ENCODE measurements around the gene XXYLT1.

XXYLT1 gene

GRCh38 chr3:195028877-195029606 lies 241.9 kb downstream of the XXYLT1 start:
- DNase-seq (ENCODE audit: low read depth, low spot score), result no peak

GRCh38 chr3:195025884-195026200 lies 245.1 kb downstream of the XXYLT1 start:
- DNase-seq (ENCODE audit: low read depth, low spot score), result no peak

DNA sequence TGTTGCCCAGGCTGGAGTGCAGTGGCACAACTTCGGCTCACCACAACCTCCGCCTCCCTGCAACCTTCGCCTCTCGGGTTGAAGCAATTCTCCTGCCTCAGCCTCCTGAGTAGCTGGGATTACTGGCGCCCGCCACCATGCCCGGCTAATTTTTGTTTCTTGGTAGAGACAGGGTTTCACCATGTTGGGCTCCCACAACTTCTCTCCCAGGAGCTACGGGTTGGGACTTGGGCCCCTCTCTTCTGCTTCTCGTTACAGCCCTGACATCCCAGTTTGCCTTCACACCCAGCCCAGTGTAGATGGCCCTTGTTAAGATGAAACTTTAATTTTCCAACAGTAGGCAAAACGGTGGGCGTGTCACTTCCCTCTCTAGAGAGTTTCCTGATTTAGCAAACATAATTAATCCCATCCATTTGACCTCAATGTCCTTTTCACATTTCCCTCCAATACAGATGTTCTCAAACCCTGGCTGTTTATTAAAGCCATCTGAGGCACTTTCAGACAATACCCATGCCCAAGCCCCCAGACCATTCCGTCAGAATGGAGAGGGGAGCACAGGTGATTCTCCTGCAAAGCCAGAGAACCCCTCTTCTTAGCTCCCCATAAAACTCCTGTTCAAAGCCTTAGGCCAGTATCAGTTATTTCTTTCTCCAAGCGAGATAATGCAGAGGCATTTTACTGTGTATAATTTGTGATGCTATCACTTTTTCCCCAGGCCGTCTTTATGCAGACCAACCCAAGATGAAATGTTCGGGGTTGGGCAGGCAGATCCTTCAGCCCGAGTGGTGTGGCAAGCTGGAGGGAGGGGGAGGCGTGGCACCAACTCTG lies 245.7 kb downstream of the XXYLT1 start:
- no peak for DNase-seq (ENCODE audit: low read depth, low spot score)

GRCh38 chr3:195023989-195024388 lies 247.0 kb downstream of the XXYLT1 start:
- DNase-seq (ENCODE audit: low read depth, low spot score), result no peak

- DNase-seq (ENCODE audit: low read depth, low spot score), result no peak
Observed at GRCh38 chr3:195023576-195023975, 247.4 kb downstream of the XXYLT1 start.

DNA sequence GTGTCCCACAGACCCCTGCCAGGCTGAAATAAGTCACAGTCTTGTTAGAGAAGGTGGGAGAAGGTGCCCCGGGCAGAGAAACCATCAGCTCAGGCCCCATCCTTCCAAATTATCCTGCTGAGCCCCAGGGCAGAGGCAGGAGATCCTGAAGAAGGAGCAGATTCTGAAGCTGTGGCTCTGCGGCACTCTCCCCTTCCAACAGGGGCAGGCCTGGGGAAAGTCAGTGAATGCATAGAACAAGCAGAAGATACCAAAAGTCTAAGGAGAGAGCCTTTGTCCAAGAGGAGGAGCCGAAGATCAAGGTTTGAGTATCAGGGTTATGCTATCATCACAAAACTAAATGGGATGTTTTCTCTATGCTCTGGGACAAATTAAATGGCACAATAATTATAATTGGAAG lies 249.3 kb downstream of the XXYLT1 start:
- no peak for DNase-seq (ENCODE audit: low read depth, low spot score)

DNA sequence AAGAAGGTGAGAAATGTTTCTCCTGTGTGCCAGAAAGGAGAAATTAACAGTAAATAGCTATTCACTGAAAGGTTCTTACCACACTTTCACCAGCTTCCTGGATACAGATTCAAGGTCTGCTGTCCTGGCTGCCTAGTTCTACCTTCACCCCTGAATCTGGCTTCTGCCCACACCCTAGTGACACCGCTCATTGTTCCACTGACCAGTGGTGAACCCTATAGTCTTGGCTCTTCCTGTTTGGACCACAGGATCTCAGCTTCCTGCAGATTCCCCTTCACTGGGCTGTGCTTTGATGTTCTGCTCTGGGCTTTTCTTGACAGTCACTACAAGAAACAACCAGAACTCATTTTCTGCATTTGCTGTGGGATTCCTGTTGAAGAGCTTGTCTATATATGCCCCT lies 250.0 kb downstream of the XXYLT1 start:
- no peak for DNase-seq (ENCODE audit: low read depth, low spot score)

DNA sequence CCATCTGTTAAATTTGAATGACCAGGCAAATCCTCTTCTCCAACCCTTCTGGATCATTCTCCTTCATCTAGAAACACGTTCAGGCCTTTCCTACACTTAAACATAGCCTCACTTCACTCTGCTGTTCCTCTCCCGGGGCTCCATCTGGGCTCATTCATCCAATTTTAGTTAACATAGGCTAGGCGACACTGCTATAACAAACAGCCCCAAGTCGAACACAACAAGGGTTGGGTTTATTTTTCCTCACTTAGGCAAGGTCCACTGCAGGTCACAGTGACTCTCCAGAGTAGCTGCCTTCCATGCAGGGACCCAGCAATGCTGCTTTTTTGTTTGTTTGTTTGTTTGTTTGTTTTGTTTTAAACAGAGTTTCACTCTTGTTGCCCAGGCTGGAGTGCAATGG lies 250.8 kb downstream of the XXYLT1 start:
- DNase-seq (ENCODE audit: low read depth, low spot score), result no peak

DNA sequence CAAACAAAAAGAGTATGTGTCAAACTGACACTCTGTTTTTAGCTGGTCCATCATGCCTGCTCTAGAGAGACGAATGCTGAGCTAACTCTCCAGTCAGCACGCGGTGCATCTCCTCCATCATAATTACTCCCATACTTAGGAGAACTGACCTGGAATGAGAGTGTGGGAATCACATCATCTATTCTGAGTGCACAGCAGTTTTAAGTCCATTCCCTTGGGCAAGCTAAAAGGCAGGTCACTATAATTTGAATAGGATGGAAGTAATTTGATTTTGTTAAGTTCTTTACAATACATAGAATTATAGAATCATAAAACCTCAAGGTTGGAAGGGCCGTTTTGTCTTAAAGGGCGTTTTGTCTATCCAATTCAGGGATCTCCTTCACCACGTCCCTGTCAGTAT lies 251.6 kb downstream of the XXYLT1 start:
- DNase-seq (ENCODE audit: low read depth, low spot score), result no peak

Data from smooth muscle cell of the brain vasculature (primary cell).